HG03460 (cell line): ENCODE measurements around the gene DBX1.

ENCODE experiments used
- ATAC-seq: cut with Tn5 transposase; IDR thresholded peaks from one replicate; pipeline ENCODE4 v1.9.1; 2021; ENCODE audit not compliant: unreplicated experiment

DBX1 gene

DNA sequence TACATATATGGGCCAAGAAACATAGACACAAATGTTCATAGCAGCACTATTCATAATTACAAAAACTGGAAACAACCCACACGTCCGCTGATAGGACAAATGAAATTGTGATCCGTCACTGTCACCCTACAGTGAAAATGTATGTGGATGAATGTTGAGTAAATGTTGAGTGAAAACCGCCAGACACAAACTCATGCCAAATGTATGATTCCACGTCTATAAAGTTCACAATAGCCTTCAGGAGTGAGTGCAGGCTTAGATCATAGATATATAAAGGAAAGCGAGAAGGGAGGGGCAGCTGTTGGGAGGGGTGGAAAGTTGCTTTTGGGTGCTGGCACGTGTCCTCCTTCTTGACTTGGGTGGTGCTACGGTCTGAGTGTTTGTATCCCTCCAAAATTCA is 33.6 kb downstream of the DBX1 start:
- ATAC-seq = no peak

DNA sequence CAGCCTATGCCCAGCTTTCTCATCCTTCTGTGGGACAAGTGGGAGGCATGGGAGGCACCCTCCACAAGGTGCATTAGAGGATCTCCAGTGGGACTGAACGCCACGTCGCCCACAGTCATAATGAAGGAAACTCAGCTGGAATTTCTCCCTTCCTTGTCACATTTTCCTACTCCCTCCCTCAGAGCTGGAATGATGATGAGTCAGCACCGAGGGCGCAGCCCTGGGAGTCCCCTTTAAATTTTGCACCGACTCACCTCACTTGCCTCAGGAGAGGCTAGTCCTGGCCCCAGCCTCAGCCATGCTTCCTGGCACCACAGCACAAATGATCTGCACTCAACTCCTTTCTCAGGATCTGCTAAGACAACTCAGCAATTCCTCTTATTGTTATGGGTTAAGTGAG is 34.3 kb downstream of the DBX1 start:
- no peak for ATAC-seq

DNA sequence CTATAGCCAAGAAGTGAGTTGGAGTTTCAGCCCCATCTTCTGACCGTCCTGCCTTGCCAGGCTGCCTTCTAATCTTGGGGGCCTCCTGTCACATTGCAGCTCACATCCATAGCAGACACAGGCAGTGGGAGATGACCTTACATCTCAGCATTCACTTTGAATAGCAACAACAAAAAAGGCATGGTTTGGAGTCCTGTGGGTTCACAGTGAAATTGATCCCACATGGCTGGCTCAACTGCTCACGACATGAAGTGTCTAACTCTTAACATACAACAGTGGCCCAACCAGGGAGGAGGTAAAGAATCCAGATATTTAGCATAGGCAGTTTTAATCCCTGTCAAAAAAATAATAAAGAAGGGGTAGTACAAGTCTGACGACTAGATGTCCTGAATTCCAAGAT is 38.1 kb downstream of the DBX1 start:
- ATAC-seq = no peak

DNA sequence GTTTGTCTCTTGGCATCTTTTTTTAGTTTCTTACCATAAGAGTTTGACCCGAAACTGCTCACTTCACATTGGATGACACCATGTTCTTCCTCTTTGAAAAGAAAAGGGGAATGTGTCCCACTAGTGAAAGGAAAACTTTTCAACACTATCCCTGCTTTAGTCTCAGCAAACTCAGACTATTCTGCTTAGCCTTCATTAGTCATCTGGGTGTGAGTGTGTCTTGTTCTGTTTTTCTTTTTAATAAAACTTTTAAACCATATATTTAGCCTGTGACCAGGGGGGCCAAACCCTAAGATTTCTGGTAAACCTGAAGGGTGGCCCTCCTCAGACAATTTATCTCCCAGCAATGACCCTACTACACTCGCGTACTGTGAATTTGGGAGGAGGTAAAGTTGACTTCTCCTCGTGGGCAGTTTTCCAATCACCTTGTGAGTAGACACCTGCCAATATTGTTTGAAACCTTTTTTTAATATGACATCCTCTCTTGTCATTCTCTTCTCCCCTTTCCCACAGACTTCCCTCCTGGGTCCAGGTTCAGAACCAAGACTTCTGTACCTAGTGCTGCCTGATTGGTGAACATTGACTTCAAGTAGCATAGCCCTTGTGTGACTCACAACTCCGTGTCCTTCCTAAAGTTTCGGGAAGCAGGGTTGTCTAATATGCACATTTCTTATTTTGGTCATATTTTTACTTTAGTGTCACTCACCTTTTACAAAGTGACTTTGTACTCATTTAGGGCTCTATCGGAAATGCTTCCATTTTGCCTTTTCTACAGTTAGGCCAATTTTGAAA is 39.9 kb downstream of the DBX1 start:
- ATAC-seq = no peak

DNA sequence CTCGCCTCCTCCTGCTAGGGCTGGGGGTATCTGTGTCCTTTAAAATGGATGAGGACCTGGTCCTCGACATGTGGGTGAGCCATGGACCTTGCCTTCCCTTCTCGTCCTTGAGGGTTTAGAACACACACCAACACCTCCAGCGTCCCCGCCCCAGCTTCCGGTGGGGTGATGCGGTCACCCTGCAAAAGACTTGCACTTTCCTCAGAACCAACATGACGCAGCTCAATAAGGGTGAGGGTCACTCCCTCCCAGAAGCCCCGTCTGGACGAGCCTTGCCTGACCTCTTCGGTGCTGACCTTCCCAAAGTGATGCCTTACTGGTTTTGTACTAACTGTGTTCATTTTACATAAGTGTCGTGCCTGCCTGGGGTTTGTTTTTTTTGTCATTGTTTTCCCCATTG is 41.0 kb downstream of the DBX1 start:
- no peak for ATAC-seq

DNA sequence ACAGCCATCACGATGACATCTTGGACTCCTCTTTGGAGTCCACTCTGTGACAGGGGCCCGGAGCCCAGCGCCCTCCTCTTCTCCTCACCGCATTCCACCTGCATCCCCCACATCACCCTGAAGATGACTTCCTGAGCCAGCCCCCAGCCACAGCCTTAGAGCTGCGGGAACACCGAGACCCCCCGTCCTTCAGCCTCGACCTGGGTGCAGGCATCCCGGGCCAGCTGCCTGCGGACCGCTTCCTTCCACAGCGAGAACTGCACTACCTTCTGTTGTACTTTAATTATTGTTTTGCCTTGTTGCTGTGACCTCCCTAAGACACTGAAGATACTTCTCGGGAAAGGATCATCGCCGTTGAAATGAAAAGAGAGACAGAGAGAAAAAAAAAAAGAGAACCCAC is 42.1 kb downstream of the DBX1 start:
- no peak for ATAC-seq

DNA sequence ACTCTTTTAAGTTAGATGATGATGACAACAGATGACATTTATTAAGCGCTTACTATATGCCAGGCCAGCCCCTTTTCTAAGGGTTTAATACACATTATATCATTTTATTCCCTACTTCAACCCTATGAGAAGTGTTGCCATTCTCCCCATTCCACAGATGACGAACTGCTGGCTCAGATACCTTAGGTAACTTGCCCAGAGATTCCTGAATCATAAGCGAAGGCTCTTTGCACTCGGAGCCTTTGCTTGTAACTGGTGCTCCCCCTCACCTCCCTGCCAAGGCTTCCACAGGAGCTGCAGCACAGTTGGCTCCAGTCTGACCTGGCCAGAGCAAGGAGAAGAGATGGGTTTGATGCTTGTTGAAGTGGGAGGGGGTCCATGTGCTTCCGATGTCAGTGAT is 43.0 kb downstream of the DBX1 start:
- ATAC-seq = no peak

DNA sequence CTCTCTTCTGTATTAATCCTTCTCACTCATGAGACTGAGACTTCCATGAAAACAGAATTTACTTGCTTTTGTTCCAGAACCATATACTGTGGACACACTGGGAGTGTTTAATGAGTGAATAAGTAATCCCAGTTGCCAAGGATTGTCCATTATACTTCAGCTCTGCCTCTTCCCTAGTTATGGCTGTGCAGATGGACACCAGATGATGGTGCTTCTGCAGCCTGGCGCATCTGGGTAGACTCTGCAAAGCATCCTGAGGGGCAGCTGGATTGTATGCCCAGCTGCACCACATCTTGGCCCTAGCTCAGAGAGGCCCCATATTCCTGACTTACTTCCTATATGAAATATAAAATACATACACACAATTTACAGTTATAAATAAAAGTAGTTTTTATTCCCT is 43.5 kb downstream of the DBX1 start:
- ATAC-seq = no peak

DNA sequence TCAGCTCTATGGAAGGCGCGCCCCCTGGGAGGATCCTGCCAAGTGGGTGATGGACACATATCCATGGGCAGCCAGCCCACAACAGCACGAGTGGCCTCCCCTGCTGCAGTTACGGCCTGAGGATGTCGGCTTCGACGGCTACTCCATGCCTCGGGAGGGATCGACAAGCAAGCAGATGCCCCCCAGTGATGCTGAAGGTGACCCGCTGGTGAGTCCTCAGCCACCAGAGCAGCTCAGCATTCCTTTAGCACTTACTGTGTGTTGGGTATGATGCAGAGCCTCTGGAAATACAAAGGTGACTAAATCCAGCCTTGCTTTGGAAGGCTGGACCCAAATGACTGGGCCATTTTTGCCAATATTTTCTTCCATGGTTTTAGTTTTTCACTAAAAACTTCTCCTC is 45.7 kb downstream of the DBX1 start:
- ATAC-seq = no peak

DNA sequence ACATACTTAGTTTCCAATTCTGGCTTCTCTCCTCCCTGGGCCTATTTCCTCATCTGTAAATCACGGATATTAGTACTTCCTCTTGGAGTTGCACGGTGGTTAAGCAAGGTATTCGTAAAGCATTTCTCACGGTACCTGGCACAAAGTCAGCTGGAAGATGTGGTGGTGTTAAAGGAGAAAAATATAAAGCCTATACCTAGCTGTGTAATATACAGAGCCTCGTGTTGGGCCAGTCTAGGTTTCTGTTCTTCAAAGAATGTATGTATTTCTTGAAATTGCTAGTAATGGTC is 47.2 kb downstream of the DBX1 start:
- ATAC-seq = no peak

DNA sequence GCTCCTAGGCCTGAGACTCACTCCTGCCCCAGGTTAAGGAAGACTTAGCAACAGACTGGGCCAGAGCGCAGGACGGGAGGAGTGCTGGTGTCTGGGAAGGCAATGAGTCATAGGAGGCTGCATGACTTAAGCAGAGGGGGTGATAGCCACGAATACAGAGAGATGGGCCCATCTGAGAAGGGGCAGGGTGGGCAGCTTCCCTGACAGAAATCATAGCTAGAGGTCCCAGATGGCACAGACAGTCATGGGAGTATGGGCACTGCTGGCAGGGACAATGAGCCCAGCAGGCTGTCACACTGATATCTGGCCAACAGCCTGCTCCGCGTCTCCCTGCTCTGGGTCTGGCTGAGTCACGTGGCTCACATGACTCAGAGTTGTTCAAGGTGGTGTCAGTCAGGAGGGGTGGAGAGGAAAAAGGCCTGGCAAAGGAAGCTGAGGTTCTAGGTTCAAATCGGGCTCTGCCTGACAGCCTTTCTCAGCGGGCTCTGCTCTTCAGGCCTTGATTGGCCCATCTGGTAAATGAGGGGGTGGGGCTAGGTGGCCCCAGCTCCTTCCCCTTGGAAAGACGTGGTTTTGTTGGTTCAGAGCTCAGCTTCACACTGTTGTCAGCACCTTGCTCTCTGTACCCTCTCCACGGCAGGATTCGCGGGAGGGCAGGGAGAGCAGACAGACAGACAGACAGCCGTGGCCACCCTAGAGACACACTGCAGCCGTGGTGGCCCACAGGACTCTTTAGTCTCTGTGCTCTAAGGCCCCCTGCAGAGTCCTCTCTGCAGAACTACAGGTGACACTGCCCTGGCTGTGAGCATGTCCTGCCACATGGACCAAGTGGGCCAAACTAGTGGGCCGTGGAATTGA is 47.8 kb downstream of the DBX1 start:
- no peak for ATAC-seq

DNA sequence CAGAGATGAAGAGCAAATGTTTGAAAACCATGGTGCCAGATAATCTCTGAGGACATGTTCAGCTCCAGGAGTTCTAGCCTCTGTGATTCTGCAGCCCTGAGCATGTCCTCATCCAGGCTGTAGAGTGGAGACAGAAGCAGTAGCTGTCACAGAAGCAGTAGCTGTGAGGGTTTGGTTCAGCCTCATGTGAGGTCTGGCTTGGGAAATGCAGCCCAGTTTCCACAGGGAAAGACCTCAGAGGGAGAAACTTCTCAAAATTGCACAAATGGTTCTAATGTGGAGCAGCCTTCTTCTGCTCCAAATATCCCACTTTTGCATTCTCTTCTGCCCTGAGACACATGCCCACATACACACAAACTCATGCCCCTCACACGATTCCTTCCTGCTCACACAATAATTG is 48.4 kb downstream of the DBX1 start:
- no peak for ATAC-seq

DNA sequence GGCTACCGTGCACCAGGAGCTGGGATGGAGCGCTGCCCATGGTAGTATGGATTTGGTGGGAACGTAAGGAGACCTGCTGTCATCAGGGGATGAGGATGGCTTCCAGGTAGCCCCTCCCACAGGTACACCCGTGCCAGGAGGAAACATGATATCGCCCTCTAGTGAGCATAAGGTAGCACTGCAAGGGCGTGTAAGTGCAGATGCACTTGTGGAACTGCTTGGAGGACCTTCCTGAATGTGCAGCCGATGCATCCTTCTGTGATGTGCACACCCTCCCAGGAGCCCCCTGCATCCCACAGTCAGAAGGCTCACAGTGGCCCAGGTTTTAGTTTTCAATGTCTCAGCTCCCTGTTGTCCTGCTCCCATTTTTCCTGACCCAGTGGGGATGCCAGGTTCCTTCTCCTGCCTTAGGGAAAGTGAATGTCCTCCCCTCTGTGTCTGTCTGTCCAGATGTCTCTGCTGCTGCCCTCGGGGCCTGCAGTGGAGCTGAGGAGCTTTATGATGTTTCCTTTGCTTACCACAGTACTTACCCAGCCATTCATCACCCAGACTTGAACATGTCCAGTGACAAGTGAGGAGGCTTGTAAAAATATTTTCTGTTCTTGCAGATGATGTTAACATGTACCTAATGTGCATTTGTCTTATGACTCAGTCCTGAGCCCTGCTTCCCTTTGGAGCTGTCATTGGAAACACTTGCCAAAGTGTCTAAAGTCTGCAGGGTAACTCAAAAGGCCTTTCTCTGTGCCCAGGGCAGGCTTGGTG is 49.2 kb downstream of the DBX1 start:
- ATAC-seq = peak; percentile 87

DNA sequence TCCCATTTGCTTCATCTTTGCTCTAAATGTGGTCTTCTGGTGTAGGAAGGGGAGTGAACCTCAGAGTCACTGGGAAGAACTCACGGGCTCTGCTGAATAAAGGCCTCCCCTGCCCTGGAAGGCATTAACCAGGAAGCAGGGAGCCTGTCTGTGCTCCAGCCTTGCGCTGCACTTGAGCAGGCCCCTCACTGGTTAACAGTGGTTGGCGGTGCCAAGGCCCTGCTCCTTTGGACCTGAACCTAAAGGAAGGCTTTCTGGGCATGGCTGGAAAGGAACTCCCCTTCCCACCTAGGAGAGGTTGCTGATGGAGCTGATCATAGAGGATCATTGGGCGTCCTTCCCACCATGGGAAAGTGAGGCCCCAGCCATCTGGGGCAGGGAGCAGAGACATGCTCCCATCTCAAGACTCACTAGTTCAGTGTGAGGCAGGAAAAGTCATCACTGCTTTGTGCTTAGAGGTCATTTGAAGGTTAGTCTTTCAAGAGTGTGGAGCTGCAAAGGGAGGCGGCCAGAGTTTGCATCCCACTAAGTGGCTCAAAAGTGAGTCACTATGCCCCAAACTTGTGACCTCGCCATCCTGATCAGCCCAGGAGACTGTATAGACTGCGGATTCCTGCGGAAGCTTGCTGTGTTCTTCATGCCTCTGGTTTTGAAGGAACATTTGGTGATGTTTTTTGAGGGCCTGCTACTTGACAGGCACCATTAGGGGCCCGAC is 50.4 kb downstream of the DBX1 start:
- ATAC-seq = no peak
